Measurements from ENCODE around the gene CDHR5.

The CDHR5 gene

GRCh38 chr11:567011-567628 lies 57.6 kb downstream of the CDHR5 start:
- no peak for DNase-seq (ENCODE audit: low spot score)

All from iPS-NIHi11 (cell line).